B cell (primary cell): Measurements from ENCODE around the gene ACBD4. TPM values are rescaled to one million over a fixed set of nuclear protein-coding genes. Genes with fewer than 3 reads are reported as not detected.

ENCODE experiments used
- ATAC-seq: fragments of 200-7000 bp; cut with Tn5 transposase; one replicate; pipeline ENCODE4 v1.10.0; 2021; ENCODE audit warnings: low read depth, mild to moderate bottlenecking, moderate number of reproducible peaks, moderate library complexity
- CTCF ChIA-PET: fragments of 350-600 bp; sonication (Branson Sonifier 250); formaldehyde crosslinking; loops from one replicate; lab custom pipeline; 2021; ENCODE audit warnings: antibody characterized with exemption, inconsistent platforms; lab: Charles Lee
- POLR2A ChIA-PET: fragments of 350-600 bp; sonication (Branson Sonifier 250); formaldehyde crosslinking; loops from one replicate; lab custom pipeline; 2021; ENCODE audit warnings: antibody characterized with exemption; lab: Charles Lee
- DNase-seq: peaks from one replicate; pipeline ENCODE4 v3.0.0; 2013
- H2AFZ ChIP-seq: 2 replicates; pipeline ENCODE4 v1.6.1; 2012; ENCODE audit warnings: mild to moderate bottlenecking, low read depth, low read length; ENCODE audit not compliant: insufficient read depth, poor library complexity, severe bottlenecking
- H3K27ac ChIP-seq, 2 donors: 1 replicate in 1 of 2; 2 replicates in 1 of 2; pipeline ENCODE4 v1.5.1; 2012 to 2013; ENCODE audit warnings: low read length in 2 of 2, mild to moderate bottlenecking in 2 of 2, moderate library complexity in 1 of 2
- H3K27me3 ChIP-seq, 4 experiments: fragments of 200-600 bp in 1 of 4; sonication (generic) in 1 of 4; replicated peaks in 1 of 4; 1 replicate in 2 of 4; 2 replicates in 2 of 4; pipeline versions ENCODE4 v1.6.1 to v1.7.0; 2013 to 2016; ENCODE audit warnings: low read length in 3 of 4, mild to moderate bottlenecking in 2 of 4, mixed read lengths in 1 of 4, moderate library complexity in 1 of 4; ENCODE audit not compliant: insufficient read depth in 4 of 4, control insufficient read depth in 3 of 4; ENCODE audit errors: control extremely low read depth in 1 of 4
- H3K36me3 ChIP-seq, 2 experiments: replicated peaks in 1 of 2; 1 replicate in 1 of 2; 2 replicates in 1 of 2; pipeline versions ENCODE4 v1.6.1 to v1.7.1; 2013; ENCODE audit warnings: low read length in 1 of 2; ENCODE audit not compliant: insufficient read depth in 2 of 2, control insufficient read depth in 1 of 2; ENCODE audit errors: control extremely low read depth in 1 of 2, extremely low read depth in 1 of 2
- H3K4me1 ChIP-seq, 2 donors: fragments of 200-600 bp in 1 of 2; sonication (generic) in 1 of 2; 1 replicate in 1 of 2; 2 replicates in 1 of 2; pipeline versions ENCODE4 v1.5.1 to v1.6.1; 2013 to 2017; ENCODE audit warnings: low read length in 2 of 2; ENCODE audit not compliant: control insufficient read depth in 2 of 2, insufficient read depth in 2 of 2
- H3K4me2 ChIP-seq: replicated peaks from 2 replicates; pipeline ENCODE3; 2012; ENCODE audit warnings: mild to moderate bottlenecking, low read depth, low read length; ENCODE audit not compliant: poor library complexity, severe bottlenecking
- H3K4me3 ChIP-seq, 5 experiments: fragments of 200-600 bp in 1 of 5; sonication (generic) in 1 of 5; 1 replicate in 3 of 5; 2 replicates in 2 of 5; pipeline versions ENCODE4 v1.5.1 to v1.7.0; 2011 to 2016; ENCODE audit warnings: low read length in 4 of 5, mild to moderate bottlenecking in 4 of 5, low read depth in 2 of 5, control low read depth in 1 of 5, moderate library complexity in 1 of 5; ENCODE audit not compliant: insufficient read depth in 1 of 5; ENCODE audit errors: control extremely low read depth in 1 of 5, extremely low read depth in 1 of 5
- H3K79me2 ChIP-seq: fragments of 200-600 bp; sonication (generic); one replicate; pipeline ENCODE4 v1.6.0; 2016; ENCODE audit warnings: low read length; ENCODE audit not compliant: control insufficient read depth, insufficient read depth
- H3K9ac ChIP-seq: fragments of 200-600 bp; sonication (generic); 2 replicates; pipeline ENCODE4 v1.6.1; 2017; ENCODE audit warnings: mild to moderate bottlenecking, low read length, moderate library complexity
- H3K9me3 ChIP-seq, 3 donors: one replicate each; pipeline versions ENCODE4 v1.6.1 to v1.7.1; 2013; ENCODE audit warnings: low read length in 2 of 3; ENCODE audit not compliant: control insufficient read depth in 2 of 3, insufficient read depth in 1 of 3; ENCODE audit errors: control extremely low read depth in 1 of 3
- H4K20me1 ChIP-seq: 2 replicates; pipeline ENCODE4 v1.6.0; 2012; ENCODE audit warnings: mild to moderate bottlenecking, low read length; ENCODE audit not compliant: insufficient read depth, control insufficient read depth, poor library complexity, severe bottlenecking
- H3K27ac Mint-ChIP-seq: one replicate; pipeline ENCODE4 v1.8.0; 2021; ENCODE audit warnings: mixed read lengths
- H3K27me3 Mint-ChIP-seq: one replicate; pipeline ENCODE4 v1.8.0; 2021; ENCODE audit warnings: mixed read lengths
- H3K4me1 Mint-ChIP-seq: one replicate; pipeline ENCODE4 v1.8.0; 2021; ENCODE audit warnings: mixed read lengths
- H3K4me3 Mint-ChIP-seq: one replicate; pipeline ENCODE4 v1.8.0; 2021; ENCODE audit warnings: mixed read lengths
- H3K9me3 Mint-ChIP-seq: one replicate; pipeline ENCODE4 v1.8.0; 2022; ENCODE audit warnings: mixed read lengths; ENCODE audit not compliant: insufficient read depth
- EZH2 ChIP-seq: IDR thresholded peaks from 2 replicates; pipeline ENCODE4 v1.6.1; 2012; ENCODE audit warnings: borderline replicate concordance, low read depth, mild to moderate bottlenecking, moderate library complexity, low read length; ENCODE audit not compliant: insufficient read depth, poor library complexity, severe bottlenecking
- WGBS: methylation state at CpG from one replicate; pipeline ENCODE4 v1.1.5; 2013; ENCODE audit warnings: missing lambda C conversion rate; ENCODE audit not compliant: insufficient coverage; 5-methylcytosine and 5-hydroxymethylcytosine counted together
- intact Hi-C: fragments of 100-400 bp; cut with micrococcal nuclease; formaldehyde crosslinking; loops from one replicate; pipeline ENCODE4 v1.10.0; 2022
- polyA plus RNA-seq: library from polyadenylated mRNA; depleted of rRNA; stranded (reverse); fragments of >200 nt; gene quantifications from 2 replicates; pipeline ENCODE4 v1.2.3, GENCODE V29; 2012
- total RNA-seq, 2 donors: library from RNA; stranded (reverse); fragments of 120-200 nt in 1 of 2; gene quantifications; 1 replicate in 1 of 2; 2 replicates in 1 of 2; pipeline versions ENCODE4 v1.2.3 to v1.2.4, GENCODE V29; 2013 to 2022
- TF ChIP-seq, protein P1 (sequence below): fragments of 200-600 bp; IDR thresholded peaks from one replicate; pipeline ENCODE4 v1.8.0; 2022; ENCODE audit warnings: antibody characterized with exemption, mild to moderate bottlenecking

ACBD4 gene
- total and polyA plus RNA-seq, 2 donors (not counting 1 experiment from before 2014, with no cell fraction given): 36.8 to 39.4 TPM

DNA sequence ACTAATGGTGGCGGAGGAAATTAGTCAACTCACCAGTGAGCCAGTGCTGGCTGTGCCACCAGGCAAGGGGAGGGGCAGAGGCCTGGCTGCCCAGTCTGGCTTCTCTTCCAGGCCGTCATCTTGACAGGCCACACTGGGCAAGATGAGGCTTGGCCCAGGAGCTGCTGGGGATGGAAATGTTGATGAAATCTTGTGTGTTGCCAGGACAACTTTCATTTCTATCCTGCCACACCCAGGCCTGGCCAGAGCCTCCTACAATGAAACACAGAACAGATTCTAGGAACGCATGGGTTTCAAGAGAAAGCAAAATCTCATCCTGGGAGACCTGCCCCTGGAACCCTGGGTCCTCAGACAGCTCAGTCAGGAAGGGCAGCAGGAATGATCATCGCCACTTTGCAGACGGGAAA lies 35.4 kb downstream of the ACBD4 start:
- Mint-ChIP-seq H3K4me1 (peaks cover 12% of the 10 kb centered on the region), H3K27me3 (no peaks in the 10 kb centered on the region), H3K4me3 (peak overlapping the region; percentile 23), H3K9me3 (no peaks in the 10 kb centered on the region), H3K27ac (peak overlapping the region; percentile 50)
- Histone ChIP-seq H4K20me1 (no peaks in the 10 kb centered on the region), H3K9me3 (no peaks in the 10 kb centered on the region), H3K27ac (no peak overlapping the region), H3K27me3 (no peaks in the 10 kb centered on the region), H3K4me3 (no peak overlapping the region), H3K4me1 (peaks cover 11 to 16% of the 10 kb centered on the region in 2 donors), H3K36me3 (no peaks in the 10 kb centered on the region), H2AFZ (no peak overlapping the region), H3K79me2 (no peaks in the 10 kb centered on the region), H3K9ac (no peak overlapping the region), H3K4me2 (no peak overlapping the region)
- intact Hi-C loops: no loop called here
- TF ChIP-seq EZH2: no peak
- TF ChIP-seq, protein P1, sequence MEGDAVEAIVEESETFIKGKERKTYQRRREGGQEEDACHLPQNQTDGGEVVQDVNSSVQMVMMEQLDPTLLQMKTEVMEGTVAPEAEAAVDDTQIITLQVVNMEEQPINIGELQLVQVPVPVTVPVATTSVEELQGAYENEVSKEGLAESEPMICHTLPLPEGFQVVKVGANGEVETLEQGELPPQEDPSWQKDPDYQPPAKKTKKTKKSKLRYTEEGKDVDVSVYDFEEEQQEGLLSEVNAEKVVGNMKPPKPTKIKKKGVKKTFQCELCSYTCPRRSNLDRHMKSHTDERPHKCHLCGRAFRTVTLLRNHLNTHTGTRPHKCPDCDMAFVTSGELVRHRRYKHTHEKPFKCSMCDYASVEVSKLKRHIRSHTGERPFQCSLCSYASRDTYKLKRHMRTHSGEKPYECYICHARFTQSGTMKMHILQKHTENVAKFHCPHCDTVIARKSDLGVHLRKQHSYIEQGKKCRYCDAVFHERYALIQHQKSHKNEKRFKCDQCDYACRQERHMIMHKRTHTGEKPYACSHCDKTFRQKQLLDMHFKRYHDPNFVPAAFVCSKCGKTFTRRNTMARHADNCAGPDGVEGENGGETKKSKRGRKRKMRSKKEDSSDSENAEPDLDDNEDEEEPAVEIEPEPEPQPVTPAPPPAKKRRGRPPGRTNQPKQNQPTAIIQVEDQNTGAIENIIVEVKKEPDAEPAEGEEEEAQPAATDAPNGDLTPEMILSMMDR: no peak
- 85% methylated on average over 4 of the region's 5 CpGs for WGBS
- ChIA-PET CTCF (interaction anchor here (0.9 to 3.0 kb wide), 2 partner anchors 26 to 36 kb away, joined by 4 to 23 read pairs; partner anchors contain the start of gene ACBD4), POLR2A (interaction anchor here (0.6 to 3.6 kb wide), 3 partner anchors 9 to 22 kb away, joined by 3 to 23 read pairs (median 23); partner anchors contain the start of genes HEXIM1 and HEXIM2)
- DNase-seq (no peak), ATAC-seq (no peak)
